KMS-11 (cell line): ENCODE data around the gene HOXC5.

Experiments
- H2AFZ ChIP-seq: fragments of 200-600 bp; sonication (generic); 2 replicates; pipeline ENCODE4 v1.6.1; 2016; ENCODE audit warnings: antibody characterized with exemption, mixed run types, low read depth
- H3K27ac ChIP-seq: fragments of 200-600 bp; sonication (generic); 2 replicates; pipeline ENCODE4 v1.6.1; 2016; ENCODE audit warnings: mild to moderate bottlenecking, mixed run types
- H3K27me3 ChIP-seq: fragments of 200-600 bp; sonication (generic); 2 replicates; pipeline ENCODE4 v1.6.1; 2017; ENCODE audit warnings: mild to moderate bottlenecking, low read depth, mixed run types, moderate library complexity; ENCODE audit not compliant: insufficient read depth
- H3K36me3 ChIP-seq: fragments of 200-600 bp; sonication (generic); 2 replicates; pipeline ENCODE4 v1.6.1; 2017; ENCODE audit warnings: mild to moderate bottlenecking, mixed run types; ENCODE audit not compliant: insufficient read depth
- H3K4me1 ChIP-seq: fragments of 200-600 bp; sonication (generic); 2 replicates; pipeline ENCODE4 v1.6.1; 2016; ENCODE audit warnings: mild to moderate bottlenecking, low read depth, mixed run types; ENCODE audit not compliant: poor library complexity, severe bottlenecking
- H3K4me2 ChIP-seq: fragments of 200-600 bp; sonication (generic); 2 replicates; pipeline ENCODE4 v1.7.0; 2016; ENCODE audit warnings: mild to moderate bottlenecking, mixed run types
- H3K4me3 ChIP-seq: fragments of 200-600 bp; sonication (generic); IDR thresholded peaks from 2 replicates; pipeline ENCODE4 v1.6.1; 2017; ENCODE audit warnings: low read depth, low read length, mixed read lengths; ENCODE audit not compliant: insufficient read depth
- H3K79me2 ChIP-seq: fragments of 200-600 bp; sonication (generic); 2 replicates; pipeline ENCODE4 v1.6.1; 2016; ENCODE audit warnings: low read depth, mixed run types; ENCODE audit not compliant: insufficient read depth
- H3K9ac ChIP-seq: fragments of 200-600 bp; sonication (generic); 2 replicates; pipeline ENCODE4 v1.6.1; 2016; ENCODE audit warnings: mild to moderate bottlenecking, mixed run types
- H4K20me1 ChIP-seq: fragments of 200-600 bp; sonication (generic); 2 replicates; pipeline ENCODE4 v1.6.1; 2016; ENCODE audit warnings: mild to moderate bottlenecking, mixed run types; ENCODE audit not compliant: insufficient read depth
- CTCF ChIP-seq: fragments of 200-600 bp; sonication (generic); conservative IDR thresholded peaks from 2 replicates; pipeline ENCODE4 v1.6.1; 2017; ENCODE audit warnings: low read depth, mild to moderate bottlenecking, antibody characterized with exemption, low read length, moderate library complexity, mixed read lengths

Gene HOXC5

GRCh38 chr12:54047964-54048303, 15.1 kb downstream of the HOXC5 start:
- no peaks in the 10 kb centered on the region for H3K79me2 ChIP-seq
- no peak overlapping the region for H2AFZ ChIP-seq
- TF ChIP-seq CTCF: no peak
- H3K4me2 ChIP-seq: no peak overlapping the region
- H3K9ac ChIP-seq: no peak overlapping the region
- no peak overlapping the region for H3K27ac ChIP-seq
- H3K36me3 ChIP-seq: no peaks in the 10 kb centered on the region
- no peak overlapping the region for H3K4me3 ChIP-seq
- H3K4me1 ChIP-seq: no peaks in the 10 kb centered on the region
- no peaks in the 10 kb centered on the region for H4K20me1 ChIP-seq
- peaks cover 98% of the 10 kb centered on the region for H3K27me3 ChIP-seq

GRCh38 chr12:54048406-54049093, 15.7 kb downstream of the HOXC5 start:
- Histone ChIP-seq H3K27me3 (peaks cover 99% of the 10 kb centered on the region), H3K4me3 (no peak overlapping the region), H3K79me2 (no peaks in the 10 kb centered on the region), H3K4me1 (no peaks in the 10 kb centered on the region), H4K20me1 (no peaks in the 10 kb centered on the region), H3K36me3 (no peaks in the 10 kb centered on the region), H2AFZ (no peak overlapping the region), H3K9ac (no peak overlapping the region), H3K27ac (no peak overlapping the region), H3K4me2 (no peak overlapping the region)
- no peak for TF ChIP-seq CTCF

- H4K20me1 ChIP-seq: no peaks in the 10 kb centered on the region
- no peak overlapping the region for H2AFZ ChIP-seq
- no peaks in the 10 kb centered on the region for H3K4me1 ChIP-seq
- H3K36me3 ChIP-seq: no peaks in the 10 kb centered on the region
- no peak overlapping the region for H3K4me2 ChIP-seq
- H3K27ac ChIP-seq: no peak overlapping the region
- H3K27me3 ChIP-seq: peaks cover 99% of the 10 kb centered on the region
- H3K9ac ChIP-seq: no peak overlapping the region
- TF ChIP-seq CTCF: no peak
- no peak overlapping the region for H3K4me3 ChIP-seq
- H3K79me2 ChIP-seq: no peaks in the 10 kb centered on the region
Observed at GRCh38 chr12:54049108-54049507, 16.3 kb downstream of the HOXC5 start.

GRCh38 chr12:54050482-54050810, 17.6 kb downstream of the HOXC5 start:
- Histone ChIP-seq H3K36me3 (no peaks in the 10 kb centered on the region), H2AFZ (no peak overlapping the region), H3K4me1 (no peaks in the 10 kb centered on the region), H3K79me2 (no peaks in the 10 kb centered on the region), H4K20me1 (no peaks in the 10 kb centered on the region), H3K4me3 (no peak overlapping the region), H3K9ac (no peak overlapping the region), H3K27me3 (peaks cover 97% of the 10 kb centered on the region), H3K27ac (no peak overlapping the region), H3K4me2 (no peak overlapping the region)
- TF ChIP-seq CTCF: no peak
